ENCODE data around the gene RABL3. TPM values are rescaled to one million over a fixed set of nuclear protein-coding genes. Genes with fewer than 3 reads are reported as not detected.

The RABL3 gene
- total and polyA plus RNA-seq, 2 of the 13 experiments (the other 11 are each of a cell fraction or from before 2014, with no cell fraction given), result 4.8 to 31.9 TPM

DNA sequence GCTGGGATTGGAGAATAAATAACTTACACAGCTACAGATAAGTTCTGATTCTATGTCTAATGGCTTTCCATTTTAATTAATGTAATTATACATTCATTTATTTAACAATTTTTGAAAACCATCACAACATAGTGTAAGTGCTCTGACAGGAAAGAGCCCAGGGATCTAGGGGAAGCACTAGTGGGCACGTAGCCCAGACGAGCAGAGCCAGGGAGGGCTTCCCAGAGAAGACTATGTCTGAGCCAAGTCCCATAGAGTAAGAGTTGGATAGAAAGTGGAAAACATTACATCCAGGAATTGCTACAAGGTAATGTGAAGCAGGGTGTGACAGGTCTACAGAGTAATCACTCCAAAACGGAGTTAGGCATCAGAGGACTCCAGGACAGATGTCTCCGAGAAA is 57.4 kb downstream of the RABL3 start (continued):
- no peak for TF ChIP-seq ZNF496 (CRISPR knock-in tag; IDR thresholded peaks at IDR 0.05; ENCODE audit: insufficient replicate concordance)
- no peak for TF ChIP-seq HNRNPH1 (optimal IDR thresholded peaks at IDR 0.05; ENCODE audit: low read depth, low read length)
- no peak for TF ChIP-seq HNRNPL (IDR thresholded peaks at IDR 0.05; ENCODE audit: low read depth, low read length)
- no peak for TF ChIP-seq ZNF780A (CRISPR knock-in tag; IDR thresholded peaks at IDR 0.05)
- no peak for TF ChIP-seq RBAK (CRISPR knock-in tag; IDR thresholded peaks at IDR 0.05)
- TF ChIP-seq TAF15 (IDR thresholded peaks at IDR 0.05; ENCODE audit: low read depth, low read length, poor library complexity, severe bottlenecking), result no peak
- no peak for TF ChIP-seq ZNF331 (CRISPR knock-in tag; IDR thresholded peaks at IDR 0.05)
- no peak for TF ChIP-seq ZIK1 (CRISPR knock-in tag; IDR thresholded peaks at IDR 0.05; ENCODE audit: borderline replicate concordance, low read depth)

DNA sequence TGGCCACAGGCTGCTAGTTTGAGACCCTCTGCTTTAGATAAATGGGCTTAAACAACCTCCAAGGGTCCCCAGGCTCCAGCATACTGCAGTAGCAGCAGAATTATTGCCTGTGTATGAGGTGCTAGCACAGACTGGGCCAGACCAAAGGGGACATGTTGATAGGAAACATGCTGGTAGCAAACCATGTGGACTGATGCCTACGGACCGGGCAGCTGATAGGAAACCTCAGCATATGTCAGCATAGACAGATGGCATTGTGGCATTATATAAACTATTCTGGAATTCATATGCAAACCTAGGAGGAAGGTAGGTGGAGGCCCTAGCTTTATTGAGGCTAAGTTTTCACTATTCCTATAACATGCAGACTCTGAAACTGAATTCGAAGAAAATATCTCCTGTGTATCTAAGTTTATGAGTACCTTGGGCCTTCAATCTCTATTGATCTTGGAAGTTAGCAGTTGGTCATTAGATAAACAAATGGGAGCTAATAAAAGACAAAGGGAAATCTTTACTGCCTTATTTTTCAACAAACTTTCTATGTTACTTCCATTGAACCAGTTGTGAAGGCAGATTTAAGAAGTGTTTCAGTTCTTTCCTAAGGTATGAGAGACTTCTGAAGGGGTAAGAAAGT is 58.5 kb downstream of the RABL3 start:
- CTCF ChIA-PET (ENCODE audit: low intra/inter-chr PET ratio, low total read pairs), result no interaction called here
- no peak overlapping the region; the same call in 1 of the 2 replicates for H3K4me2 ChIP-seq (ENCODE audit: low read depth, low read length)
- 89% methylated on average over 3 of the region's 3 CpGs for WGBS (ENCODE audit: low lambda C conversion rate)
- TF ChIP-seq MLLT10 (CRISPR knock-in tag; IDR thresholded peaks at IDR 0.05) (no peak), ZNF709 (CRISPR knock-in tag; IDR thresholded peaks at IDR 0.05) (no peak), FOSL2 (CRISPR knock-in tag; IDR thresholded peaks at IDR 0.05) (no peak), MBD4 (IDR thresholded peaks at IDR 0.05; ENCODE audit: borderline replicate concordance, low read length) (no peak)
- TF ChIP-seq, protein P1, sequence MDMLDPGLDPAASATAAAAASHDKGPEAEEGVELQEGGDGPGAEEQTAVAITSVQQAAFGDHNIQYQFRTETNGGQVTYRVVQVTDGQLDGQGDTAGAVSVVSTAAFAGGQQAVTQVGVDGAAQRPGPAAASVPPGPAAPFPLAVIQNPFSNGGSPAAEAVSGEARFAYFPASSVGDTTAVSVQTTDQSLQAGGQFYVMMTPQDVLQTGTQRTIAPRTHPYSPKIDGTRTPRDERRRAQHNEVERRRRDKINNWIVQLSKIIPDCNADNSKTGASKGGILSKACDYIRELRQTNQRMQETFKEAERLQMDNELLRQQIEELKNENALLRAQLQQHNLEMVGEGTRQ (IDR thresholded peaks at IDR 0.05; ENCODE audit: low read depth, low read length), result no peak
- TF ChIP-seq, protein P1 (CRISPR knock-in tag; IDR thresholded peaks at IDR 0.05; ENCODE audit: borderline replicate concordance), result no peak
- TF ChIP-seq, protein P2, sequence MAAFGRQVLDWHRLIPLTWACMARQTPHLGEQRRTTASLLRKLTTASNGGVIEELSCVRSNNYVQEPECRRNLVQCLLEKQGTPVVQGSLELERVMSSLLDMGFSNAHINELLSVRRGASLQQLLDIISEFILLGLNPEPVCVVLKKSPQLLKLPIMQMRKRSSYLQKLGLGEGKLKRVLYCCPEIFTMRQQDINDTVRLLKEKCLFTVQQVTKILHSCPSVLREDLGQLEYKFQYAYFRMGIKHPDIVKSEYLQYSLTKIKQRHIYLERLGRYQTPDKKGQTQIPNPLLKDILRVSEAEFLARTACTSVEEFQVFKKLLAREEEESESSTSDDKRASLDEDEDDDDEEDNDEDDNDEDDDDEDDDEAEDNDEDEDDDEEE (CRISPR knock-in tag; IDR thresholded peaks at IDR 0.05), result no peak
- TF ChIP-seq, protein P3, sequence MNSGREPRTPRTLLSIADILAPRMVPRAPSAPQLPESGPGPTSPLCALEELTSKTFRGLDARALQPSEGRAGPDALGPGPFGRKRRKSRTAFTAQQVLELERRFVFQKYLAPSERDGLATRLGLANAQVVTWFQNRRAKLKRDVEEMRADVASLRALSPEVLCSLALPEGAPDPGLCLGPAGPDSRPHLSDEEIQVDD (CRISPR knock-in tag; IDR thresholded peaks at IDR 0.05; ENCODE audit: borderline replicate concordance), result no peak
- TF ChIP-seq, protein P4, sequence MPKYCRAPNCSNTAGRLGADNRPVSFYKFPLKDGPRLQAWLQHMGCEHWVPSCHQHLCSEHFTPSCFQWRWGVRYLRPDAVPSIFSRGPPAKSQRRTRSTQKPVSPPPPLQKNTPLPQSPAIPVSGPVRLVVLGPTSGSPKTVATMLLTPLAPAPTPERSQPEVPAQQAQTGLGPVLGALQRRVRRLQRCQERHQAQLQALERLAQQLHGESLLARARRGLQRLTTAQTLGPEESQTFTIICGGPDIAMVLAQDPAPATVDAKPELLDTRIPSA (CRISPR knock-in tag; IDR thresholded peaks at IDR 0.05; ENCODE audit: borderline replicate concordance), result no peak

More for the DNA sequence above, 58.5 kb downstream of the RABL3 start:
- Histone ChIP-seq H3K27me3 (ENCODE audit: control insufficient read depth in 1 of 2, insufficient read depth in 2 of 2, low read length in 2 of 2) (no peaks in the 10 kb centered on the region; a peak in 1 of 5 replicates), H3K9ac (ENCODE audit: insufficient read depth, low read depth, low read length) (no peak overlapping the region), H3K4me1 (ENCODE audit: insufficient read depth, low read length) (peaks cover 42% of the 10 kb centered on the region), H2AFZ (ENCODE audit: low read length) (no peak overlapping the region), H3K4me3 (replicated peaks in 1 of 3; ENCODE audit: insufficient read depth in 1 of 3, low read depth in 2 of 3, low read length in 3 of 3) (no peak overlapping the region), H4K20me1 (ENCODE audit: insufficient read depth, low read length) (no peaks in the 10 kb centered on the region), H3K36me3 (replicated peaks in 1 of 2; ENCODE audit: control insufficient read depth in 1 of 2, insufficient read depth in 2 of 2, low read length in 2 of 2) (no peaks in the 10 kb centered on the region), H3K9me3 (ENCODE audit: low read length) (no peaks in the 10 kb centered on the region), H3K79me2 (ENCODE audit: insufficient read depth, low read length) (peaks cover 35% of the 10 kb centered on the region), H3K27ac (ENCODE audit: extremely low read length, insufficient read depth, low read length) (peak overlapping the region; percentile 99)
- no peak for DNase-seq (ENCODE audit: low spot score)
- in situ Hi-C loops (cut with HindIII; ENCODE audit: extremely low pct_ligation_motif_present, low pct_unique_long_range_greater_than_20kb), result no loop called here
- POLR2A ChIA-PET, result interaction anchor here (2.6 to 3.4 kb wide), 2 partner anchors 10 to 59 kb away, joined by 15 to 33 read pairs; partner anchors contain the start of genes GTF2E1 and RABL3
- BruUV-seq (replicated peaks), result no TSS peak
- no peak for FAIRE-seq
- intact Hi-C loops (cut with micrococcal nuclease; ENCODE audit: unreplicated experiment), result no loop called here
- ATAC-seq, result no peak

Data from HepG2 (cell line).